ENCODE results near the gene KCTD12. TPM values are rescaled to one million over a fixed set of nuclear protein-coding genes. Genes with fewer than 3 reads are reported as not detected.

KCTD12 gene
- total RNA-seq, 1 experiment from 2014 or later, result 2.8 TPM

DNA sequence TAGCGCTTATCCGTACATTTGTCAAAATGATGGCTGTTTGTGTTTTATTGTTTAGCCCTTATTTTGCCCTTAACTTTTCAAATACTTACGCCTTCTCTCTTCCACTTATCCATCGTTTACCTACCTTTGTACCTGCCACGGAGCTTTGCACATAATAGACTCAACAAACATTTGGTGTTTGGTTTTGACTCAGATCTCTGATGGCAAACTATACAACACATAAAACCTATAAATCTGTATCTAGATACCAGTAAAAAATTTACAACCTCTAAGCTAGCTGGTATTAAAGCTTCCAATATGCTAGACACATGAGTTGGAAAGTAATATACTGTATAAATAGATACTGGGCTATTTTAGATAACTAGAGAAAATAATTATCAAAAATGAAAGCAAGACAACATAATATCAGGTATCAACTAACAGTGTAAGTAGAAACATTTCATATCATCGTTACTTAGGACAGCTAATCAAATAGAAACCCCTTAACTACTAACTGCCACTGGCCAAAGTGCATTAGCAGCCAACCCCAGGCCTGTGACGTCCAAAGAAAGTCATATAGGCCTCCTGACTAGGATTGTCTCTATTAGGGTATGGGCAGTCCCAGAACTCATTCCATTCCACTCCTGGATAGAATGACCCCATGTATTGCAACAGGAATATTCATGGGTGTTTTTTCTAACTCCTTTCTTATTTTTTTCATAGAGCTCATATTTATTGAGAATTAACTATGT, 53.8 kb downstream of the KCTD12 start:
- no peak for TF ChIP-seq CTCF (IDR thresholded peaks at IDR 0.05; ENCODE audit: unreplicated experiment)
- no peaks in the 10 kb centered on the region for H3K27me3 Mint-ChIP-seq (ENCODE audit: unreplicated experiment)
- intact Hi-C loops (cut with micrococcal nuclease; ENCODE audit: unreplicated experiment), result no loop called here
- no peaks in the 10 kb centered on the region for H3K4me1 Mint-ChIP-seq (ENCODE audit: low read depth, unreplicated experiment)
- no peaks in the 10 kb centered on the region for H3K36me3 Mint-ChIP-seq (ENCODE audit: insufficient read depth, unreplicated experiment)
- H3K9me3 Mint-ChIP-seq (ENCODE audit: low read depth, unreplicated experiment), result no peaks in the 10 kb centered on the region
- no peak overlapping the region for H3K27ac Mint-ChIP-seq (ENCODE audit: unreplicated experiment)
- no peak overlapping the region for H3K4me3 Mint-ChIP-seq (ENCODE audit: low read depth, unreplicated experiment)
- BruUV-seq (replicated peaks), result no TSS peak
- no peak for DNase-seq
- CTCF ChIA-PET, result no interaction called here

DNA sequence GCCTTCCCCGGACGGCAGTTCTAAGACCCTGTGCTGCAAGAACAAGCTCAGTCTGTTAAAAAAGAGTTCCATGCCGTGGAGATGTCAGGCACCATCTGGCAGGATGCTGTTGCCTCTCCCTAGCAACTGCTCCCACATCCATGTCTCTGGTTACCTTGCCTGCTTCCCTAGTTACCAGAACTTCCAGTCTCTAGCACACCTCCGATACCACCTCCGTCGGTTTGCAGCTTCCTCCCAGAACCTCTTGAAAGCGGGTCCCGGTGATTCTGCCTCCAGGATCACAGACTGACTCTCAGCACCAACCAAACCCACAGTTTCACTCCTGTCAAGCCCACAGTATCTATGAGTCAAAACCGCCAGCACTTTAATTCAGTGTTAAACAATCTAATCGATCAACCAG, 55.4 kb downstream of the KCTD12 start:
- Mint-ChIP-seq H3K9me3 (ENCODE audit: low read depth, unreplicated experiment) (no peaks in the 10 kb centered on the region), H3K4me1 (ENCODE audit: low read depth, unreplicated experiment) (no peaks in the 10 kb centered on the region), H3K4me3 (ENCODE audit: low read depth, unreplicated experiment) (no peak overlapping the region), H3K27ac (ENCODE audit: unreplicated experiment) (no peak overlapping the region), H3K36me3 (ENCODE audit: insufficient read depth, unreplicated experiment) (no peaks in the 10 kb centered on the region), H3K27me3 (ENCODE audit: unreplicated experiment) (no peaks in the 10 kb centered on the region)
- intact Hi-C loops (cut with micrococcal nuclease; ENCODE audit: unreplicated experiment), result no loop called here
- no peak for DNase-seq
- no peak for TF ChIP-seq CTCF (IDR thresholded peaks at IDR 0.05; ENCODE audit: unreplicated experiment)
- no TSS peak for BruUV-seq (replicated peaks)
- CTCF ChIA-PET, result no interaction called here

Other genes starting within 250 kb of the KCTD12 start
- not detected in 2 replicates for gene ACOD1, start 62.1 kb upstream of the KCTD12 start, total RNA-seq (2022)
- gene CLN5, start 105.7 kb upstream of the KCTD12 start, total RNA-seq (2022), result 7.3 and 10.7 TPM in 2 replicates
- gene FBXL3, start 140.8 kb upstream of the KCTD12 start, total RNA-seq (2022), result 8.8 and 10.9 TPM in 2 replicates